HT1080 (cell line): ENCODE data around the gene C1R. TPM values are rescaled to one million over a fixed set of nuclear protein-coding genes. Genes with fewer than 3 reads are reported as not detected.
"Not testable (repeated sequence)": the region's sequence is repeated elsewhere in the genome, so short reads cannot be mapped to it uniquely, and the experiment has no call there.

Source experiments
- DNase-seq: peaks from one replicate; pipeline ENCODE4 v3.0.0-alpha.2; 2015; ENCODE audit warnings: low read depth
- total RNA-seq: library from RNA; depleted of rRNA; stranded (reverse); fragments of >200 nt; shearing (Covaris generic); gene quantifications from 2 replicates; pipeline ENCODE4 v1.2.3, GENCODE V29; 2014

Gene C1R
- total RNA-seq, 1 experiment from 2014 or later = 2.3 TPM

DNA sequence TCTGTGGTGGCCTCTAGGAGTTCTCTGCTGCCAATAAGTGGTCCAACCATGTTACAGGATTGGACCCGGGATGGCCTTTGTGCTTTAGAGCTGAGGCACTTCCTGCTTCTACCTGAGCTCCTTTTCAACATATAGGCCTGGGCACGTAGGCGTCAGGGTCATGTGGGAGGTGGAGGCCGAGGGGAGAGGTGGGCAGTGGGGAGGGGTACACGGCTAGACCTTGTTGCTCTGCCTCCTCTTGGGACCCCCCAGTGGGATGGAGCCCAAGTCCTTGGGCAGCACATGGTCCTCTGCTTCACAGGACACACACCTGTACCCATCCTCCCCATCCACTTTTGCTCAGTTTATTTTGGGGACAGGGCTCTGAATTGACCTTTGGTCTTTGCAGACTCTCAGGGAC, 29.1 kb upstream of the C1R start:
- DNase-seq = no peak

DNA sequence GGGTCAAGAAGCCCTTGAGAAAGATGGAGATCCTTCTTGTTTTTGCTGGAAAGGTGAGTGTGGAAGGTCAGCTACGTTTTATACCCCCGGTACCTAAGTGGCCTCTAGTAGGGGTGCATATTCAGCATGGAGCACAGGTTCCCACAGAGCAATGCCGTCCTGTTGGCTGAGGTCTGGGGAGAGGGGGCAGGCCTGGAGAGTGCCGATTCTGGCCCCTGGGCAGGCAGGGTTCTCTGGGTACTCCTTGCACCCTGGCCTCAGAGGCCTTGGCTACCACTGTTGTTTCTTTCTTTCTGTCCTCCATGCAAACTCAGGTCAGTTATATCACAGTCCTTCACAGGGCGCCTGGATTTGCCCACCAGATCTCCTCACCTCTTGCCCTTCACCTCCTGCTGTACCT, 27.9 kb upstream of the C1R start:
- no peak for DNase-seq

DNA sequence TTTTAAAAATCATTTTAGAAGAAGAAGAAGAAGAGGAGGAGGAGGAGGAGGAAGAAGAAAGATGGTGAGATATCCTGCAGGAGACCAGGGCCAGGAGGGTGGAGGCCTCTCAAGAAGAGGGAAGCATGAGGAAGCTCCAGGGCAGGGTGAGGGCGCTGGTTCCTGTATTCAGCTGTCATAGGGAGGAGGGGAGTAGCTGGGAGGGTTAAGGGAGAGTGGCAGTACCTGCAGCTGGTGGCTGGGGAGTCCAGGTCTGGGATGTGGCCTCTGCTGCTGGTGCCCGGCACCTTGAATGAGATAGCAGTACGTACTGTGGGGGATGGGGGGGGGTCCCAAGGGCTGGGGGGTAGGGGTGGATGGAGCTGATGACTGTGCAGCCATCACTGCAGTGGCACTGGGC, 26.6 kb upstream of the C1R start:
- DNase-seq = no peak

DNA sequence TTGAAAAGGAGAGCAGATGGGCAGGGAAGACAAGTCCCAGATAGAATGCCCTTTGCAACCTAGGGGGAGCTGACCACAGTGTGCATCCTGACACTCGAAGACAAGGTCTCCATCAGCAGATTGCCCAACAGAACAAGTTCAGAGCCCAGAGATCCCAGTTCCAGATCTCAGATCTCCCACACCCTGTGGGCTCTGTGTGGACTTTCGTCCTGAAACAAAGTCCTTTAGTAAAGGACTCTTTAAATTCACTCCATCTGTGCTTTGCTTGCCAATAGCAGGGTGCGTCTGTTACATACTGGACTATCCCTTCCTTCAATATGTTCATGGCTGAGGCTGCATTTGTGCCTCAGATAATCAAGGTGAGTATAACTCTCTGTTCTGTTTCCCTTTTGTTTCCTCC, 25.4 kb upstream of the C1R start:
- DNase-seq = no peak

DNA sequence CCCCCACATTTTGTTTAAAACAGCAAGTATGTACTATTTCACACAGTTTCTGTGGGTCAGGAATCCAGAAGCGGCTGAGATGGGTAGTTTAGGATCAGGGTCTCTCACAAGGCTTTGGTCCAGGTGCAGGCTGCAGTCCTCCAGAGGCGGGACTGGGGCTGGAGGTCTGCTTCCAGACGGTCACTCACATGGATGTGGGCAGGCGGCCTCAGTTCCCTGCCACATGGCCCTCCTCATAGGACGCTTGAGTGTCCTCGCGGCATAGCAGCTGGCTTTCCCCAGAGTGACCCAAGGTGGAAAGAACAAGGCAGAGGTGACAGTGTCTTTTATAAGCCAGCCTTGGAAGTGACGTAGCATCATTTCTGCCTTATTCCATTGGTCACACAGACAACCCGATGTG, 24.7 kb upstream of the C1R start:
- DNase-seq = no peak

DNA sequence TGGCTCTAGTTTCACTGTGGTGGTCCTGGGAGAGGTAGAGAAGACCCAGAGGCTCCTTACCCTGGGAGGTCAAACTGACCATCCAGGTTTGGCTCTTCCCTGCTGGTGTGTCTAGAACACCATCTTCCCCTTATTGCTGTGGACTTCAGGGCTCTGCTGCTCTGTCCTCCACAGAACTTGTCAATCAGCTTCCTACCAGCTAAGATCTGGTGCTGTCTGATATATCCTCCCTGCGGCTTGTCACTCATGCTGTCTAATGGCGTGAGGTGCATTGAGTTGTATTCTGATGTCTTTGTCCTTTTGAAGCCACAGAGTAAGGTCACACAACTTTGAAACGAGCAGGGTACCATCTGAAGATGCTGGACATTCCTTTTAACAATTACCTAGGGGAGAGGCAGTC, 24.0 kb upstream of the C1R start:
- no peak for DNase-seq

DNA sequence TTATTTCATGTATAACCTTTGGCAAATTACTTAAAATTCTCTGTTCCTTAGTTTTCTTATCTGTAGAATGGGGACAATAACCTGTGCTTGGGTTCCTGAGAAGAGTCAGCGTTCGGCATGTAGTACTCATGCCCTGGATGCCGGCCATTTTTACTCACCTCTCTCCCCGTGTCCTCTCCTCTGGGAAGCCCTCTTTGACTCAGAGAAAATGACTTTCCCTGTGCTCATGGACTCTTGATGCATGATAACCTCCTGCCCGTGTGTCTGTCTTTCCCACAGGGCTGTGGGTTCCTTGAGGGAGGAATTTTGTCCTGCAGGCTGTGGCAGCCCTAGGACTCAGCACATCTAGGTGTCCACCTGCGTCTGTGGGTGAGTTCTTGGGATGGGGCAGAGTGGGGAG, 22.6 kb upstream of the C1R start:
- no peak for DNase-seq

DNA sequence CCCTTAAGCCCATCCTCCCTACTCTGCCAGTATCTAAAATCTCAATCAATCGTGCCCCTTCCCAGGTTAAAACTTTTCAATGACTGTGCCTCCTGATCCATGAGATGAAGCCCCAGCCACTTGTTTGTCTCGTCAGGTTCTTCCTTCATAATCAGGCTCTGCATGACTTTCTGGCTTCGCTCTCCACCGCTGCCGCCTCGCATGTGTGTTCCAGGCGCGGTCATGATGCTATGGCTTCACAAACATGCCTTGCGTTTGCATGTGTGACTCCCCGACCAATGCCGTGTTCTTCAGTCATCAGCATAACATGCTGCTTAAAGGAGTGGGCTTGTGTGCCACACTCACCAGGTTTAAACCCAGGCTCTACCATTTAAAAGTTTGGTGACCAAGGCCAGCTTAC, 21.8 kb upstream of the C1R start:
- DNase-seq = no peak

DNA sequence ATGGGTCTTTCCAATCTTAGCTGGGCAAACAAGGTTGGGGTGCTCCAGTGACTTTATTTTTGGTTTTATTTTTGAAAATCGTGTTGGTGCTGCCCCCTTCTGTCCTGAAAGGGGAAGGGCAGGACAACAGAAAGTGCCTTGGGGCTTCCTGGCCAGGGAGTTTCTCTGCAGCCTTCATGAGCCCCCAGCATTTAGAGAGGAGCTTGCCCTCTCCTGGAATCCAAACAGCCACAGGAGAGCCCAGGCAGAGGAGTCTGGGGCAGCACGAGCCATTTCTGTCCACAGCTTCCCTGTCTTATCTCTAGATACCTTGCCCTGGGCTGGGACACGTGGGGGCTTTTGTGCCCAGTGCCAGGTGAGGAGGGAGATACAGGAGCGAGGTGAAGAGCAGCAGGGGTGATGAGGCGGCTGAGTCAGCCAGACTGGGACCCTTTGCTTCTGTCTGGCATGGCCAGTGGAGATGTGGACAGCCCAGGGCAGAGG, 21.2 kb upstream of the C1R start:
- DNase-seq = peak; percentile 42

DNA sequence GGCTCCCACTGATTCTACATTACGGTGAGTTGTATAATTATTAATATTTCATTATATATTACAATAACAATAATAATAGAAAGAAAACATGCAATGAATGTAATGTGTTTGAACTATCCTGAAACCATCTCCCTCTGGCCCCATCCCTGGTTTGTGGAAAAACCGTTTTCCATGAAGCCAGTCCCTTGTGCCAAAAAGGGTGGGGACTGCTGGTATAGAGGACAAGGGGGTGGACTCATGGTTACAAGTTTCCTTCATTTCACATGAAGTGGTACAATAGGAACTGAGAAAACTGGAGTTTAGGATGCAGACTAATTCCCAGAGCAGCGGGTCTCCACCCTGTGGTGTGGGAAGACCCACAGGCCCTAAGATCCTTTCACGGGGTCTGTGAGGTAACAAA, 19.8 kb upstream of the C1R start:
- DNase-seq = no peak

DNA sequence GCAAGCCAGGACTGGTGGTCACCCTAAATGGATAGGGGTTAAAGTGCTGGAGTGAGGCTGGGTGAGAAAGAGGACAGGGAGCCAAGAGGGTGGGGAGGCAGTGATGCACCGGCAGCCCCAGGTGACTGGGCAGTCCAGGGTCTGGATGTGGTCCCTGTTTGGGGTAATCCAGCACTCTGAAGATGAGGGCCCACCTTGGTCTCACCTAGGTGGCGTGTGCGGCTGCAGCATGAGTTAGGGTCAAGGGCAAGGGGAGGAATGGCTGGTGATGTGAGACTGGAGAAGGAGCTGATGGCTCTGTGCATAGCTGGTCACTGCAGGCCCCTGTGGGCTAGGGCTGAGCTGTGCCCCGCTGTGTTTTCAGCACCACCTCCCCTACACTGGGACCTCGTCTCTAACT, 18.4 kb upstream of the C1R start:
- DNase-seq = no peak

DNA sequence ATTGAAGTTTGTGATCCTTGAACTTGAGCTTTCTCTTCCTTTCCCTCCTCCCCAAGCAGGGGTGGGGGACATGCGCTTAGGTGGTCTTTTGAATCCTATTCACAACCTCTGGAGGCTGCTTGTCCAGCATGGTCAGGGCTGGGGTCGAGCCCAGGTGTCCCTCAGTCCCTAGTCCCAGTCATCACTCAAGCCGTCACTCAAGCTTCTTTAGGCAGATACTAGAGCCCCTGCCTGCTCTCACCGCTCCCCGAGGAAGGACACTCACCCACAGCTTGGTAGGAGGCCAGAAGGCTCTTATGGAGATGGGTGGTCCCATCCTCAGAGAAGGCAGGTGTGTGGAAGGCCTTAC, 17.3 kb upstream of the C1R start:
- DNase-seq = no peak

DNA sequence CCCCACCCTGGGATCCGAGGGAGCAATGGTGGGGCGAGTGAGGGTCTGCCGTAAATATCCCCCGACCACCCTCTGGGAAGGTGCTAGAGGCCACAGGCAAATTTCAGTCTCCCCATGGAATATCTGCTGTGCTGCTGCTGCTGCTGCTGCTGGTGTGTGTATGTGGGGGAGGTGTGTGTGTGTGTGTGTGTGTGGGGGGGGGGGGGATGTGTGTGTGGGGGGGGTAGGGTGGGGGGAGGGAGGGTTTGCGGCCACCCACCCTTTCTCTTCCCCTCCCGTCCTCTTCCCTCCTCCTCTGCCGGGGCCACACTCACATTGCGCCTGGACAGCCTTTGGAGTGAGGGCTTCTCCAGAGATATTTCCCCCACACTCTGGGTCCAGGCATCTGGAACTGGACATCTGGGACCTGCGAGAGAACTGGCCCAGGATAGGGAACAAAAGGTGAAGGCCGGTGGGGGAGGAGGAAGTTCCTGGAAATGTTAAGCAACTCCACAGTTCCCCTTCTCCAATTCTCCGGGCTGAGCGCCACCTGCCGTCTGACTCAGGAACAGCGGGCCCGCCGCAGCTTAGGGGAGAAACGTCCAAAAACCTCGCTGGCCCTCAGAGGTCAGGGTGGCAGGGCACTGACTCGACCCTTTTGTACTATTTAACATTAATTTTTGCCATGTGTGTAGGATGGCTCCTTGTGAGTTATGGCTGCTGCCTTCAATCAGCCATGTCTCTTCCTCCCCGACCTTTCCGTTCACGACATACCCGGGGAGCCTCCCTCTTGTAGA, 16.7 kb upstream of the C1R start, which contains the start of gene C1RL:
Gene C1RL (minus strand): TSS at position 419 of the 776 bp plus-strand sequence. CDS start 34 bp downstream, at position 385.
- DNase-seq = peak; percentile 79

DNA sequence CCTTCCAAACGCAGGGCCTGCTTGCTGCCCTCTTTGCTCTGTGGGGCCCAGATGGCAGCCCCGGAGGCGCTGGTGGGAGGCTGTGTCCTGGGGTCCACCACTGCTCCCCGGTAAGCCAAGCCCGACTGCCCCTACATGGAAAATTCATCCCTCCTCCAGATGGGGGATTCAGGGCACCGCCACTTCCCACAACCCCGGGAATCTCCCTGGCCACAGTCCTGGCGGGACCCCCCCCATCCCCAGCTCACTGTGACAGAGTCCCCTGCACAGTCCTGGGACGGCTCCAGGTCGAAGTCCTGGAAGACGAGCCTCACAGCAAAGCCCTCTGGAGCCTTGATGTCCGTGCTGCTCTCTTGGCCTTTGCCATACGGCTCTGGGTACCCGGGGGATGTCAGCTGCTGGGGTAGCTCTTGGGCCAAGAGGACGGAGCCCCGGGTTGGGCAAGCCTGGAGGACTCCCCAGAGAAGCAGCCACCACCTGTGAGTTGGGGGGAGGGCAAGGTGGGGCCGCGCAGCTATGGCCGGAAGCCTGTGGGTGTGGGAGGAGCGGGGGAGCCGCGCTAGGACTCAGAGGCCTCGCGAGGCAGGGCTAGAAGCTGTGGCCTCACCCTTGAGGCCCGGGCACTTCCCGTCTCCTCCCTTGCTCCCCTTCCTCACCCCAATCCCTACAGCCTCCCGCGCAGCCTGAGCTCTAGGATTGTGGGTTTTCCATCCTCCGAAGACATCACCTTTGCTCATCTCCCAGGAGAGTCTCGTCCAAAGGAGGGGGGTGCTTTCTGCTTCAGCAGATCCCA, 16.0 kb upstream of the C1R start:
- DNase-seq = peak; percentile 83

DNA sequence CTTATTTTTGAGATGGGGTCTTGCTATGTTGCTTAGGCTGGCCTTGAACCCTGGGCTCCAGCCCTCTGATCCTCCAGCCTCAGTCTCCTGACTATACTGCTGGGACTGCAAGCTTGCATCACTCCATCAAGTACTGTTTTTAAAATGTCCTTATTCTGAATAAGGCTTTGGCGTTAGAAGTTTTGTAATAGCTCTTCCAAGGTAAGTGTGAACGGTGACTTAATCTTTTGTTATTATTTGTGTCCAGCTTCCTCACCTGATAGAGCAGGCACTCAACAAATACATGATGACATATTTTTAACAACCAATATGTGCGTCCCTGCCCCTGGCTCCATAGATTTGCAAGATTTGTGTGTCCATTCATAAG, 15.4 kb upstream of the C1R start:
- no peak for DNase-seq

DNA sequence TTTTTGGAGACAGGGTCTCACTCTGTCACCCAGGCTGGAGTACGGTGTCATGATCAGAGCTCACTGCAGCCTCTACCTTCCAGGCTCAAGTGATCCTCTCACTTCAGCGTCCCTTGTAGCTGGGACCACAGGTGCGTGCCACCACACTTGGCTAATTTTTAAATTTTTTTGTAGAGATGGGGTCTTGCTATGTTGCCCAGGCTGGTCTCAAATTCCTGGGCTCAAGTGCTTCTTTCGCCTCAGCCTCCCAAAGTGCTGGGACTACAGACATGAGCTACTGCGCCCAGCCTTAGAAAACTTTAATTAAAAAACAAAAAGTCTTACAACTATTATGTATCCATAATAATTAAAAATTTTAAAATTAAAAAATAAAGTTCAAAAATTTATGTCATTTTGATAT, 14.9 kb upstream of the C1R start:
- DNase-seq = not testable (repeated sequence)

DNA sequence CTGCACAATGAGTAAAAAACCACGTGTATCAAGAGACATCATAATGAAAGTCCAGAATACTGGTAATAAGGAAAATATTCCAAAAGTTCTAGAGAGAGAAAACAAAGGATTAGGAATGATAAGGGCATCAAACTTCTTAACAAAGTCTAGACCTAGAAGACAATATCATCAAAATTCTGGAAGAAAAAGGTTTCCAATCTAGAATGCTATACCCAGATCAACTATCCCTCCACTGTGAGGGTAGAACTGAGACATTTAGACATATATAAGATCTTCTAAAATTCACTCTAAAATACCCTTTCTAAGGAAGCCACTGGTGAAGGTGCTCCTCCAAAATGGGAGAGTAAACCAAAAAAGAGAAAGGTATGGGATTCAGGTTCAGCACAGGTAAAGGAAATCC, 13.8 kb upstream of the C1R start:
- DNase-seq = no peak

DNA sequence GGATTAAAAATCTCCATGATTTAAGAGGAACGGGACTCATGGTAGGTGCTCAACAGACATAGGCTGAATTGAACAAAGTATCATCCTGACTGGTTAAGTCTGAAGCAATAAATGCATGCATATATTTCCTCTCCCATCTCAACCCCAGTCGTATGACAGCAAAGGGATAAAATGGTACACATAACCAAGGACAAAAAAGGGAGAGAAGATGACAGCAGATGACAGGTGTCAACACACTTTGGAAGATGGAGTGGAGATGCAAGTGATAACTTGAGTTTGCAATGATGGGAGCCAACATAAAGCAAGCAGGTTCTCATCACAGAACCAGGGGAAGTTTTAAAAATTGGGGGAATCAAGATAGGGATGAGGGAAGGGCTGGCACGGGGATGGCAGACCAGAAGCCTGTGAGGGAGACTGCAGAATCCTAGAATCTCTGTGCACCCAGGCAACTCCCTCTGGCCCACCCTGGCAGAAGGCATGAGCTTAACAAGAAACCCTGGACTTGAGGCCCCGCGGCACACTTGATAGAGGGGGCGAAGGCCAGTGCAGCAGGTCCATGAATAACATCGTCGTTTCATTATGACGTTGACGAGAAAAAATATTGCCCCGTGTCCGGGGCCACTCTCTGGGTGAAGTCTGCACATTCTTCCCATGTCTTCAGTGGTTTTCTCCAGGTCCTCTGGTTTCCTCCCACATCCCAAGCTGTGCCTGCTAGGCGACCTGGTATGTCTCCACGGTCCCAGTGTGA, 11.8 kb upstream of the C1R start:
- no peak for DNase-seq

DNA sequence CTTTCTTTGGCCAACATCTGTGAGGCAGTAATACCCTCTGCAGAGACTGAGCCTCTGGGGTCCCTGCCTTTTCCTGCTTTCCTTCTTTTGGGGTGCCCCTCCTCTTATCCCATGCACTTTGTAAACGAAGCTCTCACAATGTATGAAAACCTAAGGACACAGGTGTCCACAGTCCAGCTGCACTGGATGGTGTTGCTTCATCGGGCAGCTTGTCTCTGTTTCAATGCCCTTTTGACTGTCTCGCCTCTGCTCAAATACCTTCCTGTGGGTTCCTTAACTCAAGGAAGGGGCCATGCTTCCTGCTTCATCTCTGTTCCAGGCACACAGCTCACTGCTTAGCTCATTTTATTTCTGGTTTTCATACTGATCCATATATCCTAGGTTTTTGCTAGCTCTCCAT, 10.3 kb upstream of the C1R start:
- DNase-seq = no peak

DNA sequence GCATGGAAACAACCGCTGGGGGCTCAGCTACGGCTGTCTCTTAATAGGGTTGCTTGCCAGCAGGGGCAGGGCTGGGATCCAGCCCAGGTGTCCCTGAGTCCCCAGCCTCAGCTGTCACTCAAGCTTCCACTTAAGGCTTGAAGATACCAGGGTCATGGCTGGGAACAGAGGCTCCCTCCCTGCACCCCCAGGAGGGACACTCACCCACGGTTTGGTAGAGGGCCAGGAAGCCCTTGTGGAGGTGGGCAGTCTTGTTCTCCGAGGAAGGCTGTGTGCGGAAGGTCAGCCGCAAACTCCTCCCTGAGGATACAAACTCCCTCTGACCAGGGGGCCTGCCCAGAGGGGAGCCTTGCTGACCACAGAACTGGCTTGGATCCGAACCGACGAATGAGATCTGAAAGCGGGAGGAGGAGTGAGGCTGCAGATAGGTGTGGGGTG, 9.5 kb upstream of the C1R start:
- DNase-seq = no peak

DNA sequence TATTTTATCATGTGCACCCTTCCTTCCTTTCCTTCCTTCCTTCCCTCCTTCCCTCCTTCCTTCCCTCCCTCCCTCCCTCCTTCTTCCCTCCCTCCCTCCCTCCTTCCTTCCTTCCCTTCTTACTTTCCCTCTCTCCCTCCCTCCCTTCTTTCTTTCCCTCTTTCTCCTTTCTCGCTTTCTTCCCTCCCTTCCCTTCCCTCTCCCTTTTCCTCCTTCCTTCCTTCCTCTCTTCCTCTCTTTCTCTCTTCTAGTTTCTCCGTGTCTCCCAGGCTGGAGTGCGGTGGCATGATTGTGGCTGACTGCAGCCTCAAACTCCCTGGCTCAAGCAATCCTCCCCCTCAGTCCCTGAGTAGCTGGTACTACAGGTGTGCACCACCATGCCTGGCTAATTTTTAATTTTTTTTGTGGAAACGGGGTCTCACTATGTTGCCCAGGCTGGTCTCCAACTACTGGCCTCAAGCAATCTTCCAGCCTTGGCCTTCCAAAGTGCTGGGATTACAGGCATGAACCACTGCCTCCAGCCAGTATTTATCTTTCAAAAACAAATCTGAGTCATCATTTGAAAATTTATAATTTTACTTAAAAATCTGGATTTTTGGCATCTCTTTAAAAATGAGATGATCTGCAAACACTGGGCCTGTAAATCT, 8.9 kb upstream of the C1R start:
- no peak for DNase-seq

DNA sequence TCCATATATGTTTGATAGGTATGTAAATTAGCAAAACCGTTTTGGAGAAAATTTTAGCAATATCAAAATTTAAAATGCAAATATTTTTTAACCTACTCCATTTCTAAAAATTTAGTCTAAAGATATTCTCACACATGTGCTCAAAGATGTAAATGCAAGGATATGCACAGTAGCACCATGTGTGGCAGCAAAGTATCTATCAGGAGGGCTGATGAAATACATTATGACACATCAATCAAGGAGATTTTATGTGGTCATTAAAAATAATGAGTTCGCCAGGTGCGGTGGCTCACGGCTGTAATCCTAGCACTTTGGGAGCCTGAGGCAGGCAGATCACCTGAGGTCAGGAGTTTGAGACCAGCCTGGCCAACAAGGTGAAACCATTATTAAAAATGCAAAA, 8.0 kb upstream of the C1R start:
- no peak for DNase-seq
